ENCODE data around the gene UBE3B. TPM values are rescaled to one million over a fixed set of nuclear protein-coding genes. Genes with fewer than 3 reads are reported as not detected.
"Not testable (repeated sequence)": the region's sequence is repeated elsewhere in the genome, so short reads cannot be mapped to it uniquely, and the experiment has no call there.

UBE3B gene
- total and polyA plus RNA-seq, 2 donors (not counting 1 experiment from before 2014, with no cell fraction given): 27.2 to 49.7 TPM

DNA sequence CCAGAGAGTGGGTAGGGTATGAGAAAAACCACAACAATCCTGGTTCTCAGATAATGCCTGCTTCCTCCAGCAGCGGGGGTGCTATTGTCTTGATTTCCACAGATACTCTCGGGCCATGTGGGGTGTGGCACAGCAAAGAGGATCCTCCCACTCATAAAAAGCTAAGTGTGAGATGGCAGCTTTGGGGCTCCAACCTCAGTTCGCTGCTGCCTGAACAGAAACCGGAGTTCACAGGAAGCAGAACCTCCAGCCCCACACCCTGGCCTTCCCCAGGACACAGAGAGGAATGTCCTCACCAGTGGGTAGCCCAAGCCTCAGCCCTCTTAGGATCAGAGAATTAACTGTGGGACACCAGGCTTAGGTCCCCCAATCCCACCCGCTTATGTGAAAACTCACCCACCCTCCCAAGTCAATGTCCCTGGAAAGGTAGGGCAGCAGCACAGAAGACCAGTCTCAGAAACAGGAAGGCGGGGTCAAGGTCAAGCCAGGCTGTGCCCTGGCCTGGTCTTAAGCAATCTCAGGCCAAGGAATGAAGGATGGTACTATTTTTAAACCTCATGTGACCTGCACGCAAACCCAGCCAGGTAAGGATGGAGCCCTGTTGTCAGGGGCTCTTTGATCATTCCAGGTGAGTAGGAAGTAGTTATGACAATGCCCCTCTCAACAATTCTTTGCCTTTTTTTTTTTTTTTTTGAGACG lies 9.3 kb upstream of the UBE3B start:
- no peak for DNase-seq (ENCODE audit: low read depth in 2 of 2)
- H2AFZ ChIP-seq (ENCODE audit: low read length): no peak overlapping the region
- H3K79me2 ChIP-seq (ENCODE audit: control insufficient read depth, insufficient read depth, low read length): peaks cover 91% of the 10 kb centered on the region
- H3K36me3 ChIP-seq (ENCODE audit: control insufficient read depth, insufficient read depth, low read length): peaks cover 25% of the 10 kb centered on the region
- no peak overlapping the region for H3K9ac ChIP-seq (ENCODE audit: insufficient read depth, low read length)
- H4K20me1 ChIP-seq (ENCODE audit: control insufficient read depth, extremely low read depth, insufficient read depth, low read length): no peaks in the 10 kb centered on the region
- H3K4me1 ChIP-seq (ENCODE audit: control insufficient read depth, extremely low read depth, insufficient read depth, low read length): peaks cover 38% of the 10 kb centered on the region
- no peaks in the 10 kb centered on the region for H3K9me3 ChIP-seq (ENCODE audit: control insufficient read depth, insufficient read depth, low read depth, low read length)
- TF ChIP-seq CTCF (conservative IDR thresholded peaks at IDR 0.05 in 1 of 2, IDR thresholded peaks at IDR 0.05 in 1 of 2; ENCODE audit: low read depth in 1 of 2, low read length in 2 of 2): no peak
- no peak for TF ChIP-seq EZH2 (IDR thresholded peaks at IDR 0.05; ENCODE audit: low read length, missing control alignments)
- no peaks in the 10 kb centered on the region for H3K27me3 ChIP-seq (ENCODE audit: control insufficient read depth, insufficient read depth, low read length)
- no peak overlapping the region for H3K4me2 ChIP-seq (ENCODE audit: extremely low read depth, insufficient read depth, low read length)
- H3K4me3 ChIP-seq (replicated peaks in 1 of 4; ENCODE audit: control extremely low read depth in 1 of 4, insufficient read depth in 1 of 4, low read depth in 3 of 4, low read length in 4 of 4): no peak overlapping the region
- no peak overlapping the region for H3K27ac ChIP-seq (ENCODE audit: insufficient read depth, low read length)

DNA sequence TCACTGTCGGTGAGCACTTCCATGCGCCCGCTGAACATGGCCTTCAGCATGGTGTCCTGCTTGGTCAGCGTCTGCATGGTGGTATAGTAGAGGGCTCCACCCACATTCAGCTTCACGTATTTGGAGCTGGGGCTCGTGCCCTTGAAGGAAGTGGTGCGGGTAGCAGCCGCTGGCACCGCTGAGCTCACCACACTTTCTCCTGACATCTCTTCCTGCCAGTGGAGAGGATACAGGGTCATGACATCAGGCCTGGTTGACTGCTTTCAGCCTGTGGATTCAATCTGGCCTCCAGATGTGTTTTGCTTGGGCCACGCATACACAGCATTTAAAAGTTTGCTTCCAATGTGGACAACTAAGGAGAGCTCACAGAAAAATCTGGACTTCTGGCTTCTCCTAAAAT lies 7.9 kb upstream of the UBE3B start:
- H3K79me2 ChIP-seq (ENCODE audit: control insufficient read depth, insufficient read depth, low read length): peaks cover 98% of the 10 kb centered on the region
- H3K9ac ChIP-seq (ENCODE audit: insufficient read depth, low read length): no peak overlapping the region
- no peaks in the 10 kb centered on the region for H4K20me1 ChIP-seq (ENCODE audit: control insufficient read depth, extremely low read depth, insufficient read depth, low read length)
- peaks cover 30% of the 10 kb centered on the region for H3K4me1 ChIP-seq (ENCODE audit: control insufficient read depth, extremely low read depth, insufficient read depth, low read length)
- no peaks in the 10 kb centered on the region for H3K9me3 ChIP-seq (ENCODE audit: control insufficient read depth, insufficient read depth, low read depth, low read length)
- H3K4me3 ChIP-seq (replicated peaks in 1 of 4; ENCODE audit: control extremely low read depth in 1 of 4, insufficient read depth in 1 of 4, low read depth in 3 of 4, low read length in 4 of 4): no peak overlapping the region
- H3K4me2 ChIP-seq (ENCODE audit: extremely low read depth, insufficient read depth, low read length): no peak overlapping the region
- no peaks in the 10 kb centered on the region for H3K27me3 ChIP-seq (ENCODE audit: control insufficient read depth, insufficient read depth, low read length)
- peak overlapping the region; percentile 32 for H3K27ac ChIP-seq (ENCODE audit: insufficient read depth, low read length)
- DNase-seq (ENCODE audit: low read depth in 2 of 2): no peak
- H2AFZ ChIP-seq (ENCODE audit: low read length): no peak overlapping the region
- TF ChIP-seq EZH2 (IDR thresholded peaks at IDR 0.05; ENCODE audit: low read length, missing control alignments): no peak
- TF ChIP-seq CTCF (conservative IDR thresholded peaks at IDR 0.05 in 1 of 2, IDR thresholded peaks at IDR 0.05 in 1 of 2; ENCODE audit: low read depth in 1 of 2, low read length in 2 of 2): no peak
- peaks cover 25% of the 10 kb centered on the region for H3K36me3 ChIP-seq (ENCODE audit: control insufficient read depth, insufficient read depth, low read length)

DNA sequence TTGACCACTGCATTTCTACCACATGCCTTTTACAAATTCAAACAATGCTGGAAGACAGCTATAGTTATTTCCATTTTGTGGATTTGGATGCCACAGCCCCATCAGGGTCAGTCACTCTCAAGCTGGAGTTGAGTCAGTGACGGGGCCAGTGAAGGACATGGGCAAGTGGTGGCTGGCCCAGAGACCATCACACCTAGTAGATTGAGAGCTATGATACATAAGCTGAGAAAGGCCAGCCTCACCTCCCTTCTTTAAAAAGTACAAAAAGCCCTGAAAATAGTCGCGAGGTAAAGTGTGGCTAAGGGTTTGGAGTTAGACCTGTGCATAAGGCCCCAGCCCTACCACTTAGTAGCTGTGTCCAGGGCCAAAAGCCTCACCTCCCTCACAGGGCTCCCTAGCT lies 4.4 kb upstream of the UBE3B start:
- peak overlapping the region; percentile 9 for H3K27ac ChIP-seq (ENCODE audit: insufficient read depth, low read length)
- H2AFZ ChIP-seq (ENCODE audit: low read length): no peak overlapping the region
- H4K20me1 ChIP-seq (ENCODE audit: control insufficient read depth, extremely low read depth, insufficient read depth, low read length): no peaks in the 10 kb centered on the region
- no peak overlapping the region for H3K4me3 ChIP-seq (replicated peaks in 1 of 4; ENCODE audit: control extremely low read depth in 1 of 4, insufficient read depth in 1 of 4, low read depth in 3 of 4, low read length in 4 of 4)
- H3K79me2 ChIP-seq (ENCODE audit: control insufficient read depth, insufficient read depth, low read length): peaks cover 94% of the 10 kb centered on the region
- no peak overlapping the region for H3K9ac ChIP-seq (ENCODE audit: insufficient read depth, low read length)
- no peak for DNase-seq (ENCODE audit: low read depth in 2 of 2)
- H3K36me3 ChIP-seq (ENCODE audit: control insufficient read depth, insufficient read depth, low read length): peaks cover 10% of the 10 kb centered on the region
- TF ChIP-seq EZH2 (IDR thresholded peaks at IDR 0.05; ENCODE audit: low read length, missing control alignments): no peak
- TF ChIP-seq CTCF (conservative IDR thresholded peaks at IDR 0.05 in 1 of 2, IDR thresholded peaks at IDR 0.05 in 1 of 2; ENCODE audit: low read depth in 1 of 2, low read length in 2 of 2): no peak
- H3K27me3 ChIP-seq (ENCODE audit: control insufficient read depth, insufficient read depth, low read length): no peaks in the 10 kb centered on the region
- peaks cover 10% of the 10 kb centered on the region for H3K4me1 ChIP-seq (ENCODE audit: control insufficient read depth, extremely low read depth, insufficient read depth, low read length)
- no peaks in the 10 kb centered on the region for H3K9me3 ChIP-seq (ENCODE audit: control insufficient read depth, insufficient read depth, low read depth, low read length)
- no peak overlapping the region for H3K4me2 ChIP-seq (ENCODE audit: extremely low read depth, insufficient read depth, low read length)

GRCh38 chr12:109473526-109474270 lies 3.7 kb upstream of the UBE3B start:
- peak overlapping the region; percentile 9 for H3K27ac ChIP-seq (ENCODE audit: insufficient read depth, low read length)
- not testable (repeated sequence) for DNase-seq (ENCODE audit: low read depth in 2 of 2); H3K36me3 ChIP-seq (ENCODE audit: control insufficient read depth, insufficient read depth, low read length); H2AFZ ChIP-seq (ENCODE audit: low read length); H4K20me1 ChIP-seq (ENCODE audit: control insufficient read depth, extremely low read depth, insufficient read depth, low read length); H3K4me2 ChIP-seq (ENCODE audit: extremely low read depth, insufficient read depth, low read length); H3K27me3 ChIP-seq (ENCODE audit: control insufficient read depth, insufficient read depth, low read length); H3K9ac ChIP-seq (ENCODE audit: insufficient read depth, low read length); H3K9me3 ChIP-seq (ENCODE audit: control insufficient read depth, insufficient read depth, low read depth, low read length)
- H3K79me2 ChIP-seq (ENCODE audit: control insufficient read depth, insufficient read depth, low read length): peaks cover 96% of the 10 kb centered on the region
- peaks cover 12% of the 10 kb centered on the region for H3K4me1 ChIP-seq (ENCODE audit: control insufficient read depth, extremely low read depth, insufficient read depth, low read length)
- peak overlapping the region in 1 of 4 experiments; percentile 86 for H3K4me3 ChIP-seq (replicated peaks in 1 of 4; ENCODE audit: control extremely low read depth in 1 of 4, insufficient read depth in 1 of 4, low read depth in 3 of 4, low read length in 4 of 4)

All from fibroblast of lung (primary cell).